K562 (cell line): ENCODE data around the gene CAPN3.

Source experiments
- CTCF ChIP-seq, 3 experiments: IDR thresholded peaks in 2 of 3; conservative IDR thresholded peaks in 1 of 3; 2 replicates each; pipeline ENCODE4 v1.5.1; 2011 to 2012; ENCODE audit warnings: low read length in 3 of 3, mild to moderate bottlenecking in 3 of 3, control low read depth in 2 of 3, improper control_type of control experiment in 1 of 3, inconsistent platforms in 1 of 3, low read depth in 1 of 3, mixed read lengths in 1 of 3, moderate library complexity in 1 of 3; ENCODE audit not compliant: insufficient read depth in 2 of 3
- HINFP ChIP-seq: fragments of 450-650 bp; conservative IDR thresholded peaks from 2 replicates; pipeline ENCODE4 v1.6.1; 2016; ENCODE audit warnings: missing genetic modification characterization, low read depth, mild to moderate bottlenecking, control low read depth, missing compliant biosample characterization

GRCh38 chr15:42409011-42409410, 49.7 kb downstream of the CAPN3 start:
- TF ChIP-seq HINFP (tag) = no peak
- TF ChIP-seq CTCF (IDR thresholded peaks at IDR 0.05 in 2 of 3, conservative IDR thresholded peaks at IDR 0.05 in 1 of 3; ENCODE audit: insufficient read depth in 2 of 3, low read depth in 1 of 3, low read length in 3 of 3) = no peak
